Muscle of back (tissue), 11 donors: ENCODE measurements around the gene BANP. TPM values are rescaled to one million over a fixed set of nuclear protein-coding genes. Genes with fewer than 3 reads are reported as not detected.
"Not testable (repeated sequence)": the region's sequence is repeated elsewhere in the genome, so short reads cannot be mapped to it uniquely, and the experiment has no call there.

Source experiments
- DNase-seq, 3 donors: peaks; one replicate each; pipeline versions ENCODE4 v3.0.0 to v3.0.0-alpha.2; 2013
- polyA plus RNA-seq, 10 donors: library from polyadenylated mRNA; unstranded; fragments of 120-200 nt; gene quantifications; one replicate each; pipeline ENCODE4 v1.2.1, GENCODE V29; 2013; ENCODE audit not compliant: insufficient read length in 10 of 10

The BANP gene
- polyA plus RNA-seq, 10 donors: 10.4 to 15.2 (median 13.2) TPM

DNA sequence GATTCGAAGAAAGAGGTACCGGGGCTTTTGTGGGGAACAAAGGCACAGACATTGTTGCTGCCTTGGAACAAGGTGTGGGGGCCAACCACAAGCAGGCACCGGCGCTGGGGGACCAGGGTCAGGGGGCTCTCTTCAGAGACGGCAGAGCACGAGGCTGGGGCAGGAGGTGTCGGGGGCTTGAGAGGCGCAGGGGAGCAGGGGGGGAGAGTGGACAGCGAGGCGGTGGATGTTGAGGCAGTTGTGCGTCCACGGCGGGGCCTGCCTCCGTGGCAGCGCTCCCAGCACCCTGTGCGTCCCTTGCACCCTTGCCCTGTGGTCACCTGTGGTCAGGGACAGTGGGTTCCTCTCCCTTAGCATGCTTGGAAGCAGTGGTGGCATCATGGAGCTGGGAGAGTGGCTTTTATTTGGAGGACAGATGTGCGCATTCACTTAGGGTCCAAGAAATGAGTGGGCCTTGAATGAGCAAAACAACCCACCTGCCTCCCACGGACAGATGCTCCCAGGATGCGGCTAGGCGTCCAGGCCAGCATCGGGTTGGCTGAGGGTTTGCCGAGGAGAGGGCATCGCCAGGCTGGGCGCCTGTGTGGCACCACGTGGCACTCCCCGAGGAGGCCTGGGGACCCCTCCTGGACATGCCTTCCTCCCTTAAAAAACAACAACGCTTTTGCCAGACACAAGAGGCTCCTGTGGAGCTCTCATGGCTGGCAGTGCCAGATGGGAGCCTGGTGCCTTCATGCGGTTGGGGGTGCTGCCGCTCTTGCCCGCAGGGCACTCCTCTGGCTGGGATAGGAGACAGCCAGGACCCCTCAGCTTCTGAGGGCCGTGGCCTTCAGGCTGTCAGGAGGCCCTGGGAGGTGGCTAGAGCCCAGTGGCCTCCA lies 113.0 kb downstream of the BANP start:
- no peak for DNase-seq

DNA sequence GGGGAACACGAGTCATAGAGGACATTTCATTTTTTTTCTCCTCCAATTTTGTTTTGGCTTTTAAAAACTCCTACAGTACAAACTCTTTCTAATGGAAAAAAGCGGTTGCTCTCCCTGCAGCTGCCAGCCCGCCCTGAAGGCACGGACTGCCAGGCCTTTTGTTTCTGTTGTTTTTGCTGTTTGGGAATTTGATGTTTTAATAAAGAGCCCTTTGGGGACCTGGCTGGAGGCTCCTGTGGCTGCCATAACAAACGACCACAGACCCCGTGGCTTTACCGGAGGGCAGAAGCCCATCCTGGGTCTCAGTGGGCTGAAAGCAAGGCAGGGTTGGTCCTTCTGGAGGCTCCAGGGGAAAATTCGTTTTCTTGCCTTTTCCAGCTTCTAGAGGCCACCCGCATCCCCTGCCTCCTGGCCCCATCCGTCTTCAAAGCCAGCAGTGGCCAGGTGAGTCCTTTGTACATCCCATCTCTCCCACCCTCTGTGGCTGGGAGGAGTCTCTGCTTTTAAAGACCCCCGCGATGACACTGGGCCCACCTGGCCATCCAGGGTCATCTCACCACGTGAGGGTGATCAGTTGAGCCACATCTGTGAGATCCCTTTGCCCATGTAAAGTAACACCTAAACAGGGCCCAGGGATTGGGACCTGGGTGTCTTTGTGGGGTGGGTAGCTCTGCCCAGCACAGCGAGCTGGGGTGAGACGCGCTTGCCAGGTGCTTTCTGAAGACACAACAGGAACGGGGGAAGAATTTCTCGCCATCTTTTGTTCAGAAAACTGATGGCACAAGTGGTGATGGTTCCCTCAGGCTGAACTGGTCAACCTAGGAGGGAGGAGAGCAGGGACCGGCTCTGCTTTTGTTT lies 113.9 kb downstream of the BANP start:
- no peak for DNase-seq

DNA sequence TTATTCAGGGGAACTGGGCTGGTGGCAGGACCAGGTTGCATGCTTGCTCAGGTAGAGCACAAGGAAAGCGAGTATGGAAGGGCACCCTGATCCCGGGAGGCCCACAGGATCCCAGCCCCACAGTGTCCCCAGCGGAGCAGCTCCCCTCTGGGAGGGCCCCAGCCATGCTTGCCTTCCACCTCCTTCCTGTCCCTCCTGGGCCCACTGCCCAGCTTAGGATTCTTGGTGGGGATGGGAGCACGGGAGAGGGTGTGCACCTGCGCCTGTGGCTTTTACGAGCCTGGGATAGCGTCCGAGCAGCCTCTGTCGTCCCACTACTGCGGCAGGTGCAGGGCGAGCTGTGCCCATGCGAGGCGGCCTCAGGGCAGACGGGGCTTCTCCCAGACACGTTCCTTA lies 114.5 kb downstream of the BANP start:
- DNase-seq: no peak

DNA sequence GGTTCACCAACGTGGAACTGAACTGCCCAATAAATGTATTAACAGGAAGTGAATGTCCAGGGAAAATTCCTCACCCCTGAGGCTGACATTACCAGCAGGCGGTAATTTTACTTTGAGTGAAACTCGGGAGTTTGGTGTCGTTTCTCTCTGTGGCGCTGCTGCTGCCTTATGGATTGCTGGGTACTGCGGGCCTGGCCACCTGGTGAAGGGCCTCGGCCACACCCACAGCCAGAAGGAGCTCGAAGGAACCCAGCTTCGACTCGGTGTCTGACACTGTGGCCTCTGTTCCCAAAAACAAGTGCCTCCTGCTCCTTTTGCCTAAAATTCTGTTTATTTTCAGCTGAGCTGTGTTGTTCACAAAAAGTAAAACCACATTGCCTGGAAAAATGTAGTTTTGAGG lies 115.0 kb downstream of the BANP start:
- DNase-seq: no peak

DNA sequence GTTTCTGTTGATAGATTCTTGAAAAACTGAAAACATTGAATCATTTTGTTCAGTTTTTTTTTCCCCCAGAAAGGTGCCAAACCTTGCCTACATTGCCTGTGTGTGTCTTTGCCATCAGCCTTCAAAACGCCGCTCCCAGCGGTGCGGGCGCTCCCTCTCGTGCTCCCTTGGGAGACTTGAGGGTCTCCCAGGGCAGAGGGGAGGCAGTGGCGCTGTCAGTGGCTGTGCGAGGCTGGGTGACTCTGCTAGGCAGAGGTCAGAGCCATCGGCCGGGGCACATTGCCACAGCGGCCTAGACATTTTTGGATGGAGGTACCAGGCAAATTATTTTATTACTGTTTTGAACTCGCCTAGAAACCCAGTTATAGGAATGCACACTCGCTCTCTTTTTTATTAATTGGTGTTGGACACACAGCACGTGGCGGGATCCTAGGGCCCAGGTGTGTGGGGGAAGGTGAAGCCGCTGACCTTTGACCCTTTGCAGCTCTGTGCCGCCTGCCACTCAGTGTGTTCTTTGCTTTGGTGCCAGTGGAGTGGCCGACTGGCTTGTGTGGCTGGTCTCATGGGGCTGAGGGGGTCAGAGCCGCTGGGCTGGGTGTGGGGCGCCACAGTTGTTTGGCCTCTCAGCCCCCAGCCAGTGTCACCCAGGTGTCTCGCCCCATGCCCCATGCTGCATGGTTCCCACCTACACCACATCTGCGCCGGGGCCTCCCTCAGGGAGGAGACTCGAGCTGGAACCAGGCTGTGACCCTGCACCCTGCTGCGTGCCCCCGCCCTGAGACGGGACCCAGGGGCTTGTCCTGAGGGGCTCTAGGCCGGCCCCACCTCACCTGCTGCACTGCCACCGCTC lies 115.7 kb downstream of the BANP start:
- peak in 1 of 3 donors; percentile 44 for DNase-seq

DNA sequence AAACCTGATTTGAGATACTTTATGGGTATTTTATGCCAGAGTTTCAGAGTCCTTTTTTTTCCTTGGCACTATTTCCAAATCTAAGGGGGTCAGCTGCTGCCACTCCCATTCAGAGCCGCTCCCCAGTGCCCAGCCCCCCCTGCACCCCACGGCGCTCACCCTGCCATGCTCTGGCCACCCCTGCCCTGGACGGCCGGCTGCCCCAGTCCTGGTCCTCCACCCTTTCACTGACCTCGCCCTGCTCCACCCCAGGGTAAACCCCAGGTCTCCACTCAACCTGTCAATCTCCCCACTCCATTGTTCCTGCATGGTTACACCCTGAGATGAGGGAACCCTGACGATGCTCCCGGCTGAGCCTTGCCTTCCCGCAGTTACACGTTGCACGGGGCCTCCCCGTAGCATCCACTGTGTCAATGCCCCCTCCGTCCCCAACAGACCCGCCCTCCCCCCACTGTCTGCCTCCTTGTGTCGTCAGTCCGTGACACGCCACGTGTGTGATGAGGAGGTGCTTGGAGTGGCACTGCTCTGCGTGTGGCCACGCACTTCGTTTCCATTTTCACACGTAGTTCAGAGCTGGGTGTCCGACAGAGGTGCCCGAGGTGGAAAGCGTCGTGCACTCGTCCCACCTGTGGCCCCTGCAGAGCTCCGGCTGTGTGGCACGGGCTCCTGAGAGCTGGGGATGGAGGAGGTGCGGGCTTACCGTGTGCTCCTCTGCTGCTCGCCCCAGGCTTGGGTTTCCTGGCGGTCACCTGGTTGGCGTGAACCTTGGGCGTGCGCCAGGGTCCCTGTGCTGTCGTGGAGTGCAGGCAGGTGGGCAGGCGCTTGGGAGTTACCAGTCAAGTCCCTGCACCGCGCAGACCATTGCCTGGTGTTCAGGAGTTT lies 116.5 kb downstream of the BANP start:
- DNase-seq: no peak

DNA sequence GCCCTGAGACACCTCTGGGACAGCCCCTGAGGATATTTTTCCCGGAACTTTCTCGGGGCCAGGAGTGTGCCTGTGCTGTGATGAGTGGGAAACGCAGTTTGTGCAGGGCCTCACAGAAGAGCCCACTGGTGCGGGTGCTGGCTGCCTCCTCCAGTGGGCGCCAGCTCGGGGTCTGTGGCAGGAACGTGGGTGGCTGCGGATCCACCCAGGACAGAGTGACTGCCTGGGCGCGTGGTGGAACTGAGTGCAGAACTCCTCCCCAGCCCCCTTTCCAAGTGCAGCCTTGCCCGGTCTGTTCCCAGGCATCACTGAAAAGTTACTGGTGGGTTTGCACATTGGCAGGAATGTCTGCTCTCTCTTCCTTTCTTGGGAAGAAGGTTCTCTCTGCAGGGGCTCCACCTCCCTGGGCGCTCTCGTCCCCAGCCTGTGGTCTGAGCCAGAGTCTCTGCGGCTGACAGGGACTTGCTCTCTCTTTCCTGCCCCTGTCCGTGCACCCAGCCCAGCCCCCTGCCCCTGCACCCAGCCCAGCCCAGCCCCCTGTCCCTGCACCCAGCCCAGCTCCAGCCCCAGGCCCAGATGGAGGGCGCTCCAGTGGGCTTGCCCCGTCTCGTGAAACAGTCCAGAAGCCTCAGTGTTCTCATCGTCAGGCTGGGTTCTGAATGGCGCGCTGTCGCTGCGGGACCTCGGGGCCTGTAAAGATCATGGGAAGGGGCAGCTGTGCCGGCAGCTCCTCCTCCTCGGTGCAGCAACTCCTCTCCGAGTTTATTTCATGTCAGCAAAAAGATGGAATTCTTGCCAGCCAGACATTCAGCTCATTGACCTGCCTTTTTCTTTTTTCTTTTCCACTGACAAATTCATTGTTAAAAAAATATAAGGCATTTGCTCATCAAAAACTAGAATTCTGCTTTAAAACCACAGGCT lies 117.5 kb downstream of the BANP start:
- DNase-seq: peak in 1 of 3 donors; percentile 50

DNA sequence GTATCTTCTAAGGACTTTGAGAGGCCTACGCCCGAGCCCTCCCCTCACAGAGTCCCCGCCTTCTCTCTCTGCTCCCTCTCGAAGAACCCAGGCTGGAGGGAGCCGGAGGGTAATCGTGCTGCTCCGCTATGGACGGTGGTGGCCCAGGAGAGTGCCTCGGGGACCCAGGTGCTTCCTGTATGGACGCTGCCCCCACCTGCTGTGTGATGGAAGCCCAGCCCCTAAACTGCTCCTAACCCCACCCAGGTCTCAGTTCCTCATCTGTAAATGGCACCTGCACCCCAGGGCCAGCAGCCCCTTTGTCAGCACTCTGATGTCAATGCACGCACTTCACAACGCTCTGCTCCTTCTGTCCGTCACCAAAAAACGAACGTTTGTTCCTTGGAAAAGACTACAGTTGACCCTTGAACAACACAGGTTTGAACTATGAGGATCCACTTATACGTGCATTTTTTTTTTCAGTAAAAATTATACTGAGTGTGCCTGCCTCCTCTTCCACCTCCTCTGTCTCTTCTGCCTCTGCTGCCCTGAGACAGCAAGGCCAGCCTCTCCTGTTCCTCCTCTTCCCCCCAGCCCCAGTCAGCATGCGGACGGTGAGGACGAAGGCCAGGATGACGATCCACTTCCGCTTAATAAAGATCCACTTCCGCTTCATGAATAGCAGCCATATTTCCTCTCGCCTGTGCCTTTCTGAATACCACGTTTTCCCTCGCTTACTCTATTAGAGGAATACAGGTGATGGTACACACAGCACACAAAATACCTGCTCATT lies 118.3 kb downstream of the BANP start:
- DNase-seq: no peak

DNA sequence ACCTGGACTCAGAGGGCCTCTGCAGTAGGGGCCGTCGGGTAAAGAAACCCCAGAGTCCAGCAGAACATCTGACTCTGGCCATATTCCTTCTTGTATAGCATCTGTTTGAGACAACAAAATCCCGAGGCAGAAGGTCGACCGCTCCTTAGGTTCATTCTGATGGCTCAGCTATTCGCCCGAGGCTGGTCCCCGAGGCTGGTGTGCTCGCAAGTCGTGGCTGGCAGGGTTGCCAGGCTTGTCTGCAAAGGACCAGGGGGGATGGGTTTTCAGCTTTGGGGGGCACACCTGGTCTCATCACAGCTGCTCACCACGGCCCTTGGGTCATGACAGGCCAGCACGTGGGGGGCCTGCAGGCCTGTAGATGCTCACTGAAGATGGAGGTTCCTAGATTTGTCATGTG lies 119.1 kb downstream of the BANP start:
- DNase-seq: no peak

DNA sequence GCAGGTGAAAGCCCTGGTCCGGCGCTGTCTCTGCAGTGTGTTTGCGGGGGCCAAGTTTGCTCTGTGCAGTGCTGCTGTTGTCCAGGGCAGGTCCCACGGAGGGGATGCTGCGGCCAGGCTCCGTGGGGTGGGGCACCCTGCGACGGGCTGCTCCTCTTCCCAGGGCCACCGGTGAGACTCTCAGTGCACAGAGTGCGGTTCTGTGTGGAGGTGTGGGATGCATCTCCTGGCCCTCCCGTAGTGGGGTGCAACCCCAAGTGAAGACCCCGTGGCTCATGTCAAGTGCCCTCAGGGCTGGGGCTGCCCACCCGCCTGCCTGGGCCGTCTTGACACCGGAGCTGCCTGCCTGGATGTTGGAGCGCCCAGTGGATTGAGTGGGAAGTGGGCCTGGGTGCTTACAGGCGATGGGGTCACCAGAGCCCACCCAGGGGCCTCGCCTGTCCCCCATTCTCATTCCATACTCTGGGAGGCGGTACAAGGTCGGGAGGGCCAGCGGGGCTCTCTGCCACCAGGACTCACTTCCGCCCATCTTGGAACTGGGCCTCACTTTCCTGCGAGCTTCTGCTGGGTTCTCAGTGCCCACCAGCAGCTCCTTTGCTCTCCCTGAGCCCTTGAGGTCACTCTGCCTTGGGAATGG lies 119.9 kb downstream of the BANP start:
- no peak for DNase-seq

DNA sequence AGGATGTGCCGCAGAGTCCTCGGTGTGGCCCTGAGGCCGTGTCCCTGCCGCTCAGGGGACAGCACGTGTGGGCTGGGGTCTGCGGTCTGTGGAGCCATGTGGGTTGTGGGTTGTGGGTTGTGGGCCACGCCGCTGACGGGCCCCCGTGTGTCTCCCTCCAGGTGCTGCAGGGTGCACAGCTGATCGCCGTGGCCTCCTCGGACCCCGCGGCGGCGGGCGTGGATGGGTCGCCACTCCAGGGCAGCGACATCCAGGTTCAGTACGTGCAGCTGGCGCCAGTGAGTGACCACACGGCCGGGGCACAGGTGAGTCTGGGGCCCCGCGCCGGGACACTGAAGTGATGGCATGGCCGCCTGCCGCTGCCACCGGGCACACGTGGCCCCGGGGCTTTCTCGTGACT lies 120.7 kb downstream of the BANP start:
- no peak for DNase-seq

DNA sequence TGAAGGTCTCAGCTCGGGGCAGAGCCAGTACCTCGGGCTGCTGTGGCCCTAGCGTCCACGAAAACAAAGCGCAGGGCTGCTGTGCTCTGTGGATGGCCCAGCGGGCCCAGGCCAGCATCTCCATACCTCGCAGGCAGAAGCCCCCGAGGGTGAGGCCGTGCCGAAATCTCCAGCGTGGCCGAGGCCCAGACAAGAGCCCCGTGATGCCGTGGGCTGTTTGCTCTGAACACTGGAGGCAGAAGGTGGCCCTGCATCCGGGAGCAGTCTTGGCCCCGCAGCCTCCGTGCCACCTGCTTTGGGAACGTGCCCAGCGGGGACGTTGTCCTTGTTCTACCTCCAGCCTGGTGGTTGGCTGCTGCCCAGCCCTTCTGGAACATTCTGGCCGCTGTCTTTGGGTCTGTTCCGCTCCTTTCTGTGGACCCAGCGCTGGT lies 121.4 kb downstream of the BANP start:
- no peak for DNase-seq

DNA sequence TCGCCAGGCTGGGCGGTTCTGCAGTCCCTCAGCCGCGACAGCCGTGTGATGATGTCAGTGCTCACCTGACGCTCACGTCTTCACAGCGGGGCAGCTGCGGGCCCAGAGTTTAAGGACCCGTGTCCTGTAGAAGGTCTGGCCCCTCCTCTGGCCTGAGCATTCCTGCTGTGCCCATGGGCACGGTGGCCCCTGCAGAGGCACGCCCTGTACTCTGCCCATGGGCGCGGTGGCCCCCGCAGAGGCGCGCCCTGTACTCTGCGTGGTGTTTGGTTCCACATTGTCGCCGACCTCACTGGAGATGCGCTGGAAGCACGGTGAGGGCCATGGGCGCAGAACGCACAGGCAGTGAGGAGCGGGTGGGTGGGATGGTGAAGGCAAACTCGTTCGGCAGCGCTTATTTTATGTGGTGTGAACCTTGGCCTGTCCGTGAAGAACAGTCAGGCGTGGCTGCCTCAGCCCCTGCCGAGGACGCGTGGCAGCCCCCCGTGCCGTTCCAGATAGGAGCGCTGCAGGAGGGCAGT lies 122.0 kb downstream of the BANP start:
- no peak for DNase-seq

DNA sequence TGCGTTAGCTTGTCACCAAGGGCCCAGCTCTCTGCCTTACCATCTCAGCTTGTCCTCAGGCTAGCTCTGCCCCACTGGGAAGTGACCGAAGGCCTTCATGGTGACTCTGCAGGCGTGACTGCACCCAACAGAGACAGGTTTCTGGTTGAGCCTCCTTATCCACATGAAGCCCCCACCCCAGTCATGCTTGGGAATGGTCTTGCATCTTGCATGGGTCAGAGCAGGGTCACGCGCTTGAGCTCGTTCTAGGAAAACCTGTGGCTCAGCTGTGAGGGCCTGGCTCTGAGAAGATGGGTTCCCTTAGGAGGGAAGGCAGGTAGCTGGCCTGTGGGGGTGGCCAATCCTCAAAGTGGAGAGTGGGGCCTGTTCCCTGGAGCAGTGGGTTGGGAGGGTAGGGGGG lies 122.8 kb downstream of the BANP start:
- DNase-seq: no peak

DNA sequence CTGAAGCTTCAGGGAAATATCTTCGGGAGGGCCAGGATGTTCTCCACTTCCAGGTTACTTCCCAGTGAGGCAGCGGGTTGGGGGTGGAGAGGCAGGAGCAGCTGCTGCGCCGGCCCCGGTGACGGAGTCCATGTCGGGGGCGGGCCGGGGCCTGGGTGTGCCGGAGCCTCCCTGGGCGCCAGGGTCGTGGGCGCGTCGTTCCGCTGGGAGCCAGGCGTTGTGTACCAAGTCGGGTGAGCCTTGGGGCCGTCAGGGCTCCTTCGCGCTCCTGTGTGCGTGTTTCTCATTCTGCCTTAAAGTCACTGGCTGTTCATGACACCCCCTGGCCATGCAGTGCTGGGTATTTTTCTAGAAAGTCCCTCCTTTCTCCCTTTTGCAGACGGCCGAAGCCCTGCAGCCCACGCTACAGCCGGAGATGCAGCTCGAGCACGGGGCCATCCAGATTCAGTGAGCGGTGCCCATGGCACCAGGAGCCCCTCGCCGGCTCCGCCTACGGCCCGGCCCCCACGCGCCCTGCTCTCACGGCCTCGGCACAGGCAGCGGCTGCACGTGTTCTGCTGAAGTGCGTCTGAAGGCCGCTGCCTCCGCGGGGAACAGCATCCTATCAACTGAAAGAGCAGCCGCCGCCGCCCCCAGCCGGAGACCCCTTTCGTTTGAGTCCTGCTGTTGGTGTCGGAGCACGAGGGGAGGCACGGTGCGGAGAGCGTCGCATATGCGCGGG lies 125.1 kb downstream of the BANP start:
- DNase-seq: no peak

DNA sequence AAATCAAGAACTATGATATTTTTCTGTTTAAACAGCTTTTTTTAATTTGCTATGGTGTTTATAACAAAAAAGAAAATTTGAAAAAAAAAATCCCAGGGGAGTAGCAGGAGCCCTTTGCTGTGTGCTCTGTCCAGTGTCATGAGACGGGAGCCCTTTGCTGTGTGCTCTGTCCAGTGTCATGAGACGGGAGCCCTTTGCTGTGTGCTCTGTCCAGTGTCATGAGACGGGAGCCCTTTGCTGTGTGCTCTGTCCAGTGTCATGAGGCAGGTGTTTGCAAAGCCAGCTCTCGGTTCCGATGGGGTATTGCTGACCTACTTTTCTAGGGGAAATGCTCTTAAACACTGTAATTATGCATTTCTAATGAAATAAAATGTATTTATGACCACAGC lies 125.7 kb downstream of the BANP start:
- not testable (repeated sequence) for DNase-seq

DNA sequence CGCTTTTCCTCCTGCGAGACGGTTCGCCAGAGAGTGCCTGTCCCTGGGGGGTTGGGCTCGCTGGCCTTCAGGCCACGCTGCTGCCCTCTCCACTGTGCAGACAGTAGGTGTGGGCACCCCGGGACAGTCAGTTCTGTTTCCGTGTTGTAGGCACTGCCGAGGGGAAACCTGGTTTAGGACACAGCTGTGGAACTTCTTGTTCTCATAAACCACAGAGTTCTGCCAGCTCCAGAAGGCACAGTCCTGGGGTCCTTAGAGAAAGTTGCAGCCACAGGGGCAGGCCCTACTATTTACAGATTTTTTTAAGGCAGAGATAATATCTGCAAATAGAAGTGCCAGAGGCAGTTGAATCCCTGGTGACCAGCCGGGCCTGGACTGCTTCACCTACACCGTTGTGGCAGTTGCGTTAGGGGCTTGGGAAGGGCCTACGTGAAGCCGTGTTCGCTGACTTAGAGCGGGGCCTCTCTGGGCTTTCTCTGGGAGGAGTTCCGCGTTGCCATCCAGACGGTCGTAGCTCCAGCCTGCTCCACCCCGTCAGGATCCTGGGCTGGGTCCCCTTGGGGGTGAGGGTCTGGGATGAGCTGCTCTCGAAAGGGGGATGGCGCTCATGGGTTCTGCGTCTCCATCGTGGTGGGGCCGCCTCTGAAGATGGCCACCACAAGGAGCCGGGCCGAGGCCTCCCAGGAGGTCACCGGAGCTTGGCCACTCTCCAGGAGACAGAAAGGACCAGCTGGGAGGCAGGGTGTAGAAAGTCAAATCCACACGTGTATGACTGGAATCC lies 126.3 kb downstream of the BANP start:
- DNase-seq: no peak
